ENCODE measurements around the gene CDHR3. TPM values are rescaled to one million over a fixed set of nuclear protein-coding genes. Genes with fewer than 3 reads are reported as not detected.

Gene CDHR3
- total and polyA plus RNA-seq, 4 donors = 1.0 to 10.5 (median 1.8) TPM

DNA sequence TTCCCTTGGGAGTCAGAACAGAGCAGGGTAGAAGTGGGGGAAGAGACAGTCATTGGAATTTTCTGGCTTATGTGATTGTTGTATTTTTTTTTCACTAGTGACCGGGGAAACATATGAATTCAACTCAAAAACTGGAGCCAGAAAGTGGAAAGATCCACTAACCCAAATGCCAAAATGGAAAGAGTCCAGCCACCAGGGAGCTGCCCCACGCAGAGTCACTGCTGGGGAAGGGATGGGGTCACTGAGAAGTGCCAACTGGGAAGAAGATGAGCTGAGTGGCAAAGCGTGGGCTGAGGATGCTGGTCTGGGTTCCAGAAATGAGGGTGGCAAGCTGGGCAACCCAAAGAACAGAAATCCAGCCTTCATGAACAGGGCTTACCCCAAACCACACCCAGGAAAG, 69.2 kb downstream of the CDHR3 start:
- Histone ChIP-seq H3K4me1 (ENCODE audit: control insufficient read depth in 4 of 4, insufficient read depth in 4 of 4, low read length in 3 of 4) (no peaks in the 10 kb centered on the region), H3K27me3 (ENCODE audit: control insufficient read depth in 4 of 4, insufficient read depth in 4 of 4, low read length in 3 of 4) (no peaks in the 10 kb centered on the region), H3K36me3 (ENCODE audit: control insufficient read depth in 4 of 4, insufficient read depth in 3 of 4, low read depth in 1 of 4, low read length in 3 of 4) (no peaks in the 10 kb centered on the region), H3K4me3 (ENCODE audit: low read depth in 1 of 3, low read length in 3 of 3) (no peak overlapping the region), H3K9ac (ENCODE audit: low read depth in 1 of 2, low read length in 2 of 2) (no peak overlapping the region), H3K9me3 (ENCODE audit: control insufficient read depth in 4 of 4, low read length in 3 of 4) (peaks cover 0 to 3% (median 1%) of the 10 kb centered on the region in 4 donors), H3K27ac (ENCODE audit: low read depth in 1 of 2, low read length in 2 of 2) (no peak overlapping the region)
- 91% methylated on average over 3 of the region's 3 CpGs for WGBS
- TF ChIP-seq, protein P1, sequence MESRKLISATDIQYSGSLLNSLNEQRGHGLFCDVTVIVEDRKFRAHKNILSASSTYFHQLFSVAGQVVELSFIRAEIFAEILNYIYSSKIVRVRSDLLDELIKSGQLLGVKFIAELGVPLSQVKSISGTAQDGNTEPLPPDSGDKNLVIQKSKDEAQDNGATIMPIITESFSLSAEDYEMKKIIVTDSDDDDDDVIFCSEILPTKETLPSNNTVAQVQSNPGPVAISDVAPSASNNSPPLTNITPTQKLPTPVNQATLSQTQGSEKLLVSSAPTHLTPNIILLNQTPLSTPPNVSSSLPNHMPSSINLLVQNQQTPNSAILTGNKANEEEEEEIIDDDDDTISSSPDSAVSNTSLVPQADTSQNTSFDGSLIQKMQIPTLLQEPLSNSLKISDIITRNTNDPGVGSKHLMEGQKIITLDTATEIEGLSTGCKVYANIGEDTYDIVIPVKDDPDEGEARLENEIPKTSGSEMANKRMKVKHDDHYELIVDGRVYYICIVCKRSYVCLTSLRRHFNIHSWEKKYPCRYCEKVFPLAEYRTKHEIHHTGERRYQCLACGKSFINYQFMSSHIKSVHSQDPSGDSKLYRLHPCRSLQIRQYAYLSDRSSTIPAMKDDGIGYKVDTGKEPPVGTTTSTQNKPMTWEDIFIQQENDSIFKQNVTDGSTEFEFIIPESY (IDR thresholded peaks at IDR 0.05) = no peak
- no peak for TF ChIP-seq YY1 (IDR thresholded peaks at IDR 0.05)
- TF ChIP-seq TAF1 (conservative IDR thresholded peaks at IDR 0.05) = no peak
- no peak for TF ChIP-seq EGR1 (IDR thresholded peaks at IDR 0.05; ENCODE audit: low read depth in 2 of 2)
- no peak for TF ChIP-seq RXRA (IDR thresholded peaks at IDR 0.05)
- no peak for TF ChIP-seq HNF4A (conservative IDR thresholded peaks at IDR 0.05)
- TF ChIP-seq FOXA1 (IDR thresholded peaks at IDR 0.05) = no peak
- no peak for TF ChIP-seq GABPA (IDR thresholded peaks at IDR 0.05 in 1 of 2, conservative IDR thresholded peaks at IDR 0.05 in 1 of 2)
- TF ChIP-seq HNF4G (IDR thresholded peaks at IDR 0.05) = no peak
- TF ChIP-seq, protein P2, sequence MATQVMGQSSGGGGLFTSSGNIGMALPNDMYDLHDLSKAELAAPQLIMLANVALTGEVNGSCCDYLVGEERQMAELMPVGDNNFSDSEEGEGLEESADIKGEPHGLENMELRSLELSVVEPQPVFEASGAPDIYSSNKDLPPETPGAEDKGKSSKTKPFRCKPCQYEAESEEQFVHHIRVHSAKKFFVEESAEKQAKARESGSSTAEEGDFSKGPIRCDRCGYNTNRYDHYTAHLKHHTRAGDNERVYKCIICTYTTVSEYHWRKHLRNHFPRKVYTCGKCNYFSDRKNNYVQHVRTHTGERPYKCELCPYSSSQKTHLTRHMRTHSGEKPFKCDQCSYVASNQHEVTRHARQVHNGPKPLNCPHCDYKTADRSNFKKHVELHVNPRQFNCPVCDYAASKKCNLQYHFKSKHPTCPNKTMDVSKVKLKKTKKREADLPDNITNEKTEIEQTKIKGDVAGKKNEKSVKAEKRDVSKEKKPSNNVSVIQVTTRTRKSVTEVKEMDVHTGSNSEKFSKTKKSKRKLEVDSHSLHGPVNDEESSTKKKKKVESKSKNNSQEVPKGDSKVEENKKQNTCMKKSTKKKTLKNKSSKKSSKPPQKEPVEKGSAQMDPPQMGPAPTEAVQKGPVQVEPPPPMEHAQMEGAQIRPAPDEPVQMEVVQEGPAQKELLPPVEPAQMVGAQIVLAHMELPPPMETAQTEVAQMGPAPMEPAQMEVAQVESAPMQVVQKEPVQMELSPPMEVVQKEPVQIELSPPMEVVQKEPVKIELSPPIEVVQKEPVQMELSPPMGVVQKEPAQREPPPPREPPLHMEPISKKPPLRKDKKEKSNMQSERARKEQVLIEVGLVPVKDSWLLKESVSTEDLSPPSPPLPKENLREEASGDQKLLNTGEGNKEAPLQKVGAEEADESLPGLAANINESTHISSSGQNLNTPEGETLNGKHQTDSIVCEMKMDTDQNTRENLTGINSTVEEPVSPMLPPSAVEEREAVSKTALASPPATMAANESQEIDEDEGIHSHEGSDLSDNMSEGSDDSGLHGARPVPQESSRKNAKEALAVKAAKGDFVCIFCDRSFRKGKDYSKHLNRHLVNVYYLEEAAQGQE (IDR thresholded peaks at IDR 0.05) = no peak
- TF ChIP-seq RAD21 (IDR thresholded peaks at IDR 0.05) = no peak
- no peak for TF ChIP-seq SP1 (IDR thresholded peaks at IDR 0.05)
- TF ChIP-seq JUND (IDR thresholded peaks at IDR 0.05) = no peak
- TF ChIP-seq, protein P3, sequence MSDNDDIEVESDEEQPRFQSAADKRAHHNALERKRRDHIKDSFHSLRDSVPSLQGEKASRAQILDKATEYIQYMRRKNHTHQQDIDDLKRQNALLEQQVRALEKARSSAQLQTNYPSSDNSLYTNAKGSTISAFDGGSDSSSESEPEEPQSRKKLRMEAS (IDR thresholded peaks at IDR 0.05) = no peak
- DNase-seq (ENCODE audit: low spot score) = no peak

DNA sequence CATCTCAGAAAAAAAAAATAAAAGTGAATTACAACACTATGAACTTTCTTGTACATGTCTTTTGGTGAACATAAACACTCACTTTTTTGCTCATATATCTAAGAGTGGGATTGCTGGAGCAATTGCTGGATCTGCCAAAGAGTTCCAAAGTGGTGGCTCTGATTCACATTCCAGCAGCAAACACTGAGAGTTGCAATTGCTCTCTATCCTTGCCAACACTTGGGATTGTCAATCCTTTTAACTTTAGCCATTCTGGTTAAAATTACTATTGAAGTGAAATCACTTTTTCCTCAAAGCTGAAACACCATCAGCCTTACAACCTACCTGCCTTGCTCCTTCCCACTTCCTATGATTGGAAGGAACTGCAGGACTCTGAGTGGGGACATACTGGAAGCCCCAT, 70.7 kb downstream of the CDHR3 start:
- H3K27me3 ChIP-seq (ENCODE audit: control insufficient read depth in 4 of 4, insufficient read depth in 4 of 4, low read length in 3 of 4) = no peaks in the 10 kb centered on the region

More for the DNA sequence above, 70.7 kb downstream of the CDHR3 start:
- Histone ChIP-seq H3K9me3 (ENCODE audit: control insufficient read depth in 4 of 4, low read length in 3 of 4) (peaks cover 0 to 3% (median 1%) of the 10 kb centered on the region in 4 donors), H3K9ac (ENCODE audit: low read depth in 1 of 2, low read length in 2 of 2) (no peak overlapping the region), H3K36me3 (ENCODE audit: control insufficient read depth in 4 of 4, insufficient read depth in 3 of 4, low read depth in 1 of 4, low read length in 3 of 4) (no peaks in the 10 kb centered on the region), H3K4me3 (ENCODE audit: low read depth in 1 of 3, low read length in 3 of 3) (no peak overlapping the region), H3K27ac (ENCODE audit: low read depth in 1 of 2, low read length in 2 of 2) (no peak overlapping the region), H3K4me1 (ENCODE audit: control insufficient read depth in 4 of 4, insufficient read depth in 4 of 4, low read length in 3 of 4) (no peaks in the 10 kb centered on the region)
- DNase-seq (ENCODE audit: low spot score) = no peak
- TF ChIP-seq NR2F2 (IDR thresholded peaks at IDR 0.05) (no peak), HNF4G (IDR thresholded peaks at IDR 0.05) (no peak), GABPA (IDR thresholded peaks at IDR 0.05 in 1 of 2, conservative IDR thresholded peaks at IDR 0.05 in 1 of 2) (no peak), YY1 (IDR thresholded peaks at IDR 0.05) (no peak), RAD21 (IDR thresholded peaks at IDR 0.05) (no peak), HNF4A (conservative IDR thresholded peaks at IDR 0.05) (no peak), JUND (IDR thresholded peaks at IDR 0.05) (no peak), RXRA (IDR thresholded peaks at IDR 0.05) (no peak), EGR1 (IDR thresholded peaks at IDR 0.05; ENCODE audit: low read depth in 2 of 2) (no peak), FOXA2 (IDR thresholded peaks at IDR 0.05) (no peak)
- TF ChIP-seq, protein P4, sequence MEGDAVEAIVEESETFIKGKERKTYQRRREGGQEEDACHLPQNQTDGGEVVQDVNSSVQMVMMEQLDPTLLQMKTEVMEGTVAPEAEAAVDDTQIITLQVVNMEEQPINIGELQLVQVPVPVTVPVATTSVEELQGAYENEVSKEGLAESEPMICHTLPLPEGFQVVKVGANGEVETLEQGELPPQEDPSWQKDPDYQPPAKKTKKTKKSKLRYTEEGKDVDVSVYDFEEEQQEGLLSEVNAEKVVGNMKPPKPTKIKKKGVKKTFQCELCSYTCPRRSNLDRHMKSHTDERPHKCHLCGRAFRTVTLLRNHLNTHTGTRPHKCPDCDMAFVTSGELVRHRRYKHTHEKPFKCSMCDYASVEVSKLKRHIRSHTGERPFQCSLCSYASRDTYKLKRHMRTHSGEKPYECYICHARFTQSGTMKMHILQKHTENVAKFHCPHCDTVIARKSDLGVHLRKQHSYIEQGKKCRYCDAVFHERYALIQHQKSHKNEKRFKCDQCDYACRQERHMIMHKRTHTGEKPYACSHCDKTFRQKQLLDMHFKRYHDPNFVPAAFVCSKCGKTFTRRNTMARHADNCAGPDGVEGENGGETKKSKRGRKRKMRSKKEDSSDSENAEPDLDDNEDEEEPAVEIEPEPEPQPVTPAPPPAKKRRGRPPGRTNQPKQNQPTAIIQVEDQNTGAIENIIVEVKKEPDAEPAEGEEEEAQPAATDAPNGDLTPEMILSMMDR (IDR thresholded peaks at IDR 0.05; ENCODE audit: low read depth, low read length, missing input control) = no peak
- TF ChIP-seq, protein P3 (IDR thresholded peaks at IDR 0.05) = no peak

Data from liver (tissue), 9 donors.